K562 treated with DMSO at 1 percent for 24 hours (cell line): Measurements from ENCODE around the gene DYNAP. TPM values are rescaled to one million over a fixed set of nuclear protein-coding genes. Genes with fewer than 3 reads are reported as not detected.

Source experiments
- total RNA-seq: library from RNA; unstranded; fragments of 300-600 nt; gene quantifications from 2 replicates; pipeline ENCODE4 v1.2.3, GENCODE V29; 2022; ENCODE audit warnings: low read depth; ENCODE audit not compliant: insufficient read depth

Gene DYNAP
- total RNA-seq: not detected in 2 replicates

GRCh38 chr18:54590945-54591344 is at the start of gene DYNAP:
TSS of gene DYNAP (plus strand) at chr18:54591245. CDS start at chr18:54591283, 38 bp downstream.

Other genes with a start within 250 kb of the DYNAP start
- gene STARD6, start 233.4 kb upstream of the DYNAP start, total RNA-seq: not detected in 2 replicates
- 2.6 and 3.5 TPM in 2 replicates for gene C18orf54, start 233.3 kb upstream of the DYNAP start, total RNA-seq
- 0.63 and 0.65 TPM in 2 replicates for gene RAB27B, start 237.2 kb downstream of the DYNAP start, total RNA-seq